ENCODE measurements around the gene TMEM125. TPM values are rescaled to one million over a fixed set of nuclear protein-coding genes. Genes with fewer than 3 reads are reported as not detected.

The TMEM125 gene
- total and polyA plus RNA-seq, 2 of the 4 experiments (the other 2 are of a cell fraction): under 0.01 to 0.03 TPM

GRCh38 chr1:43272161-43272560 is 2.4 kb downstream of the TMEM125 start:
- in situ Hi-C loops (cut with MboI; ENCODE audit: low sequenced_read_pairs) (no loop called here), intact Hi-C loops (cut with micrococcal nuclease) (no loop called here), dilution Hi-C loops (cut with HindIII; ENCODE audit: low sequenced_read_pairs, unreplicated experiment) (no loop called here)
- Histone ChIP-seq H2AFZ (replicated peaks; ENCODE audit: low read length, poor library complexity) (no peak overlapping the region), H3K79me1 (ENCODE audit: low read depth in 1 of 2, low read length in 2 of 2) (no peaks in the 10 kb centered on the region), H4K20me1 (ENCODE audit: insufficient read depth, low read length) (no peaks in the 10 kb centered on the region), H2BK15ac (ENCODE audit: low read depth, low read length) (no peak overlapping the region), H2AK9ac (replicated peaks; ENCODE audit: low read depth, low read length, poor library complexity) (no peak overlapping the region), H3K18ac (ENCODE audit: low read depth, low read length) (no peak overlapping the region), H2BK5ac (ENCODE audit: low read depth, low read length, poor library complexity, severe bottlenecking) (no peak overlapping the region), H2BK20ac (ENCODE audit: low read depth, low read length) (no peak overlapping the region), H3K4me1 (ENCODE audit: control insufficient read depth, insufficient read depth, low read length) (peaks cover 6% of the 10 kb centered on the region; the same call in 1 of the 2 replicates), H3K4me3 (ENCODE audit: insufficient read depth, low read depth, low read length) (no peak overlapping the region), H3K27me3 (ENCODE audit: control insufficient read depth, insufficient read depth, low read length) (peaks cover 7% of the 10 kb centered on the region; the same call in 1 of the 2 replicates), H2AK5ac (ENCODE audit: low read depth, low read length) (no peak overlapping the region; the same call in 1 of the 2 replicates), H3K27ac (ENCODE audit: insufficient read depth, low read length) (no peak overlapping the region), H3K9ac (ENCODE audit: low read depth, low read length) (no peak overlapping the region), H4K8ac (ENCODE audit: low read depth in 2 of 2, low read length in 2 of 2) (no peak overlapping the region), H3K36me3 (ENCODE audit: control insufficient read depth, insufficient read depth, low read length) (no peaks in the 10 kb centered on the region), H3K4ac (ENCODE audit: low read depth, low read length) (no peak overlapping the region), H3K9me1 (ENCODE audit: insufficient read depth, low read length) (no peaks in the 10 kb centered on the region; the same call in 1 of the 2 replicates), H2BK120ac (ENCODE audit: low read depth, low read length) (no peak overlapping the region), H3K14ac (replicated peaks; ENCODE audit: low read depth, low read length) (no peak overlapping the region), H4K5ac (ENCODE audit: low read depth, low read length) (no peak overlapping the region), H3K9me3 (ENCODE audit: control insufficient read depth, insufficient read depth, low read length) (no peaks in the 10 kb centered on the region), H3K4me2 (ENCODE audit: low read depth, low read length) (no peak overlapping the region), H4K91ac (ENCODE audit: insufficient read depth, low read depth, low read length) (no peak overlapping the region), H3K23ac (ENCODE audit: low read depth, low read length) (no peak overlapping the region), H3K56ac (ENCODE audit: extremely low read depth, insufficient read depth, low read length) (no peak overlapping the region)
- TF ChIP-seq RAD21 (IDR thresholded peaks at IDR 0.05; ENCODE audit: low read length) (no peak), ELK1 (IDR thresholded peaks at IDR 0.05; ENCODE audit: borderline replicate concordance, low read depth, low read length) (no peak), RCOR1 (IDR thresholded peaks at IDR 0.05; ENCODE audit: insufficient replicate concordance, low read length) (no peak), NFE2L2 (IDR thresholded peaks at IDR 0.05; ENCODE audit: low read depth, low read length) (no peak), RFX5 (IDR thresholded peaks at IDR 0.05; ENCODE audit: low read depth, low read length) (no peak), SMC3 (IDR thresholded peaks at IDR 0.05; ENCODE audit: low read depth, low read length) (no peak), POLR2A (IDR thresholded peaks at IDR 0.05; ENCODE audit: low read depth, low read length) (no peak), MXI1 (IDR thresholded peaks at IDR 0.05; ENCODE audit: borderline replicate concordance, low read depth, low read length) (no peak), MAFK (IDR thresholded peaks at IDR 0.05; ENCODE audit: low read depth, low read length) (no peak), MAZ (IDR thresholded peaks at IDR 0.05; ENCODE audit: borderline replicate concordance, low read depth, low read length) (no peak), CEBPB (IDR thresholded peaks at IDR 0.05; ENCODE audit: low read depth, low read length) (no peak), USF2 (IDR thresholded peaks at IDR 0.05; ENCODE audit: low read depth, low read length) (no peak), CHD1 (IDR thresholded peaks at IDR 0.05; ENCODE audit: low read depth, low read length) (no peak), BHLHE40 (IDR thresholded peaks at IDR 0.05; ENCODE audit: low read depth, low read length) (no peak), FOS (IDR thresholded peaks at IDR 0.05; ENCODE audit: low read depth, low read length) (no peak)
- TF ChIP-seq, protein P1, sequence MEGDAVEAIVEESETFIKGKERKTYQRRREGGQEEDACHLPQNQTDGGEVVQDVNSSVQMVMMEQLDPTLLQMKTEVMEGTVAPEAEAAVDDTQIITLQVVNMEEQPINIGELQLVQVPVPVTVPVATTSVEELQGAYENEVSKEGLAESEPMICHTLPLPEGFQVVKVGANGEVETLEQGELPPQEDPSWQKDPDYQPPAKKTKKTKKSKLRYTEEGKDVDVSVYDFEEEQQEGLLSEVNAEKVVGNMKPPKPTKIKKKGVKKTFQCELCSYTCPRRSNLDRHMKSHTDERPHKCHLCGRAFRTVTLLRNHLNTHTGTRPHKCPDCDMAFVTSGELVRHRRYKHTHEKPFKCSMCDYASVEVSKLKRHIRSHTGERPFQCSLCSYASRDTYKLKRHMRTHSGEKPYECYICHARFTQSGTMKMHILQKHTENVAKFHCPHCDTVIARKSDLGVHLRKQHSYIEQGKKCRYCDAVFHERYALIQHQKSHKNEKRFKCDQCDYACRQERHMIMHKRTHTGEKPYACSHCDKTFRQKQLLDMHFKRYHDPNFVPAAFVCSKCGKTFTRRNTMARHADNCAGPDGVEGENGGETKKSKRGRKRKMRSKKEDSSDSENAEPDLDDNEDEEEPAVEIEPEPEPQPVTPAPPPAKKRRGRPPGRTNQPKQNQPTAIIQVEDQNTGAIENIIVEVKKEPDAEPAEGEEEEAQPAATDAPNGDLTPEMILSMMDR (conservative IDR thresholded peaks at IDR 0.05; ENCODE audit: low read depth, low read length): no peak
- ChIA-PET CTCF (no interaction called here), POLR2A (ENCODE audit: unreplicated experiment) (no interaction called here)
- ATAC-seq (ENCODE audit: low read depth): no peak
- no CpG with 5 or more reads among the region's 9 CpGs for WGBS, 2 experiments (ENCODE audit: extremely low coverage in 2 of 2, insufficient read length in 1 of 2)
- BruUV-seq (replicated peaks): no TSS peak
- no peak for DNase-seq

Data from IMR-90 (cell line).